ENCODE results near the gene CDH8. TPM values are rescaled to one million over a fixed set of nuclear protein-coding genes. Genes with fewer than 3 reads are reported as not detected.

Gene CDH8
- polyA plus RNA-seq, 3 donors from 2014 or later, result not detected

GRCh38 chr16:62014319-62014923, 21.8 kb downstream of the CDH8 start:
- no peaks in the 10 kb centered on the region for H3K4me1 Mint-ChIP-seq
- H3K27me3 Mint-ChIP-seq (ENCODE audit: low read depth in 3 of 3), result no peaks in the 10 kb centered on the region
- H3K9me3 Mint-ChIP-seq, result peaks cover 0 to 25% (median 8%) of the 10 kb centered on the region in 6 donors
- DNase-seq, result no peak
- no peak overlapping the region for H3K27ac Mint-ChIP-seq
- no peak overlapping the region for H3K4me3 Mint-ChIP-seq
- no peaks in the 10 kb centered on the region for H3K36me3 Mint-ChIP-seq

- no peak overlapping the region for H3K27ac Mint-ChIP-seq
- no peak for DNase-seq
- no peaks in the 10 kb centered on the region for H3K4me1 Mint-ChIP-seq
- no peak overlapping the region for H3K4me3 Mint-ChIP-seq
- H3K27me3 Mint-ChIP-seq (ENCODE audit: low read depth in 3 of 3), result peaks cover 0 to 2% (median 1%) of the 10 kb centered on the region in 3 donors
- peaks cover 4 to 26% (median 16%) of the 10 kb centered on the region in 6 donors for H3K9me3 Mint-ChIP-seq
- no peaks in the 10 kb centered on the region for H3K36me3 Mint-ChIP-seq
These were observed 26.1 kb downstream of the CDH8 start for GRCh38 chr16:62010186-62010585.

DNA sequence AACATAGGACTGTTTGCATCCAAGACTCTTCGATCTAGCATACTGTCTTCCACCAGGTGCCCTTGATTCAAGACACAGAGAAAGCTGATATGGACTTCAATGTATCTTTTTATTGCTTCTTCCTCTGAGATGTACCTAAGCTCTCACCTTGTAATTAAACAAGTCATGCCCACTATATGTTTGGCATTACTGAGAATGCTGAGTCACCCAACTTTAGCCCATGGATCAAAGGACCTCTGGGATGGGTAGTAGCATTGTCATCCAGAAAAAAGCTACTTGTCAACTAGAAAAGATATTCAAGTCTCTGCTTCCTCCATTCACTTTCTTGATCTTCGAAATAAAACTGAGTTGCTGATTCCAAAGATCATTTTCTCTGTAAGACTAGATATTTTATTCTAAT, 37.8 kb downstream of the CDH8 start:
- no peak overlapping the region for H3K4me3 Mint-ChIP-seq
- peaks cover 3 to 42% (median 13%) of the 10 kb centered on the region in 6 donors for H3K9me3 Mint-ChIP-seq
- H3K4me1 Mint-ChIP-seq, result no peaks in the 10 kb centered on the region
- no peak overlapping the region for H3K27ac Mint-ChIP-seq
- H3K27me3 Mint-ChIP-seq (ENCODE audit: low read depth in 3 of 3), result no peaks in the 10 kb centered on the region
- DNase-seq, result no peak
- H3K36me3 Mint-ChIP-seq, result no peaks in the 10 kb centered on the region

DNA sequence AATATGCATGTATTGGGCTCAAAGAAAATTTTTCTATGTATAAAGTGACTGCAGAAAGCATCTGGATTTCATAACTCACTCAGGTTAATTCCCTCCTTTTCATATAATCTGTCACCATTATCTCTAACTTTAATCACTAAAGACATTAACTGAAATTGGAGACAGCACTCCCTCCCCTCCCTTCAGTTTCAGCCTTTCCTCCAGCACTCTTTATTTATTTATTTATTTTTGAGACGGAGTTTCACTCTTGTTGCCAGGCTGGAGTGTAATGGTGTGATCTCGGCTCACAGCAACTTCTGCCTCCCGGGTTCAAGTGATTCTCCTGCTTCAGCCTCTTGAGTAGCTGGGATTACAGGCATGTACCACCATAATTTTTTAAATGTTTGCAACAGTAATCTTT, 43.1 kb downstream of the CDH8 start:
- Mint-ChIP-seq H3K27ac (no peak overlapping the region), H3K4me3 (no peak overlapping the region), H3K27me3 (ENCODE audit: low read depth in 3 of 3) (no peaks in the 10 kb centered on the region), H3K9me3 (peaks cover 6 to 55% (median 22%) of the 10 kb centered on the region in 6 donors), H3K36me3 (no peaks in the 10 kb centered on the region), H3K4me1 (no peaks in the 10 kb centered on the region)
- no peak for DNase-seq

- H3K27ac Mint-ChIP-seq, result no peak overlapping the region
- peaks cover 0 to 3% (median 0%) of the 10 kb centered on the region in 3 donors for H3K27me3 Mint-ChIP-seq (ENCODE audit: low read depth in 3 of 3)
- H3K4me1 Mint-ChIP-seq, result no peaks in the 10 kb centered on the region
- H3K36me3 Mint-ChIP-seq, result no peaks in the 10 kb centered on the region
- H3K4me3 Mint-ChIP-seq, result no peak overlapping the region
- peaks cover 4 to 48% (median 26%) of the 10 kb centered on the region in 6 donors for H3K9me3 Mint-ChIP-seq
- no peak for DNase-seq
These were observed 48.7 kb downstream of the CDH8 start for GRCh38 chr16:61987474-61988012.

DNA sequence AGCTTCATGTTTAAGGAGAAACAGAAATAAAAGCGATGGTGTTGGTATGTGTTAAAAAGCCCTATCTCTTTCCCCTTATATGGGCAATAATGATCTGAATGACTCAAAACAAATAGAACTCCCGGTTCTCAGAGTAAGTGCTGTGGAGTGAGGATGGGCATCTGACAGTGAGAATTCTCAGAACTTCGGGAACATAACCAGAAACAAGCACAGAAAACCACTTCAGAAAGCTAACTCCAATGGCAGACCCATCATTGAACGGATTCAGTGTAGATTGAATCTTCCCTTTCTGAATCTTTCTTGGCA, 67.2 kb downstream of the CDH8 start:
- no peak overlapping the region for H3K4me3 Mint-ChIP-seq
- no peak overlapping the region for H3K27ac Mint-ChIP-seq
- H3K36me3 Mint-ChIP-seq, result peaks cover 0 to 2% (median 0%) of the 10 kb centered on the region in 3 donors
- no peaks in the 10 kb centered on the region for H3K4me1 Mint-ChIP-seq
- H3K9me3 Mint-ChIP-seq, result peaks cover 11 to 66% (median 20%) of the 10 kb centered on the region in 6 donors
- H3K27me3 Mint-ChIP-seq (ENCODE audit: low read depth in 3 of 3), result peaks cover 0 to 2% (median 1%) of the 10 kb centered on the region in 3 donors
- DNase-seq, result no peak

DNA sequence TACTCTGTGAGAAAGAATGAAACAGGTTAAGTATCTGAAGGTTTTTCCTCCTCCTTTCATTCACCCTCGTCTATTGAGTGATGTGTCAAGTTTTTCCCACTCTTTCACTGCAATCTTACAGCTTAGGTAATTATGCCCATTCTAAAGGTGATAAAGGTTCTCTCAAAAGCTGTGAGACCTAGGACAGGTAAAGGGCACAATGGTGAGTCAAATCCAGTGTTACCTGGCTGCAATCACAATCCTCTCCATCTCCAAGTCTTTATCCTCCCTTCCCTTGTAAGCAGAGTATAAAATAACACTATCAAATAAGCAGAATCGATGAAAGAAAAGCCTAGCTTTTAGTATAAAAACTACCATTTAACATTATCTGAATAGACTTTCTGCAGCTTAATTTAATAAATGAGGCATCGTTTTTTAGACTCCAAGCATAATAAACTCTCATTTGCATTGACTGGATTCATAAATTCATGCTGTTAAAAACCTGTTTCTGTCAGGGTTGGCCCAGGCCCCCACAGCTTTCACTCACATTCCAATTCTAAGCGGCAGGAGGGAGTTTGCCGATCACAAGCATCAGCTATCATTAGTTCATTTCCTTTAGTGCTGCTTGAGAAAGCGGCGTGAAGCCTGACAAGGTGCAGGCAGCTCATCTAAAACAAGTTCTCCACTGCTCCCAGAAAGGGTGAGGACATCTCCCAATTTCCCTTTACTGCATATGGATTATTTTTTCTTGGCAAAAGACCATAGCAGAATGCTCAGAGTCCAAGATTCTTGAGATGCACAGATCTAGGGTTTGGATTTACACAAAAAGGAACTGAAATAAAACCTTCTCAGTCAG, 67.8 kb downstream of the CDH8 start:
- Mint-ChIP-seq H3K27me3 (ENCODE audit: low read depth in 3 of 3) (peaks cover 0 to 2% (median 1%) of the 10 kb centered on the region in 3 donors), H3K9me3 (peaks cover 7 to 63% (median 20%) of the 10 kb centered on the region in 6 donors), H3K27ac (no peak overlapping the region), H3K4me3 (no peak overlapping the region), H3K4me1 (no peaks in the 10 kb centered on the region), H3K36me3 (peaks cover 0 to 2% (median 0%) of the 10 kb centered on the region in 3 donors)
- no peak for DNase-seq

DNA sequence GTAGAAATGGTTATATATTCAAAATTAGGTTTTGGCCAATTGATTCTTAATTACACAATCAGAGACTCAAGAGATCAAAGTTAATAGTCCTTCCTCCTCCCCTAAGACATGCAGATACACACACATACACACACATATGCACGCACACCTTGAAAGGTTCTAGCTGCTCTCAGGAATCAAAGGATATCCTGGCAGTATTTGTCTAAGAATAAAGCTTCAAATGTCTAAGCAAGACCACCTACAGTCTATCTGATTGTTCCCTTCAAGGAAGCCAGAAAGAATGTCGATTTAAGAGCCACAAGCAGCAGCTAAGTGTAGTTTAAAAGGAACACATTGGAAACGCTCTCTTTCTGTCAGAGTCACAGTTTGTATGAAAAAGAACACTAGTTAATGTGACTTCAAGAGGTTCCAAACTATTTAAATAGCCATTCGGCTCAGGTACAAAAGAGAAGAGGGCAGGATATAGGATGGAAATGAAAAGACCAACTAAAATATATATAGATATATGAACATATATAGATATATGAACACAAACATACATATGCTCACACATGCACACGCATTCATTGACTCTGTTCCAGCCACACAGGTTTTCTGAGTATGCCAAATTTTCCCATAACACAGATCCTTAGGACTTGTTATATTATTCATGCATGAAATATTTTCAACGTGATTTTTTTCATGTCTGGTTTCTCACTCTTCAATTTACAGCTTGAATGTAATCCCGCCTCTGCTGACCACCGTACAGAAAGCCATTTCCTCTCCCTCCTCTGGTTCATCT, 79.0 kb downstream of the CDH8 start:
- Mint-ChIP-seq H3K27ac (no peak overlapping the region), H3K36me3 (peaks cover 0 to 3% (median 3%) of the 10 kb centered on the region in 3 donors), H3K4me1 (no peaks in the 10 kb centered on the region), H3K9me3 (peaks cover 9 to 25% (median 17%) of the 10 kb centered on the region in 6 donors), H3K27me3 (ENCODE audit: low read depth in 3 of 3) (no peaks in the 10 kb centered on the region), H3K4me3 (no peak overlapping the region)
- no peak for DNase-seq

- H3K4me1 Mint-ChIP-seq, result no peaks in the 10 kb centered on the region
These were observed 83.4 kb downstream of the CDH8 start for GRCh38 chr16:61952841-61953240.

DNA sequence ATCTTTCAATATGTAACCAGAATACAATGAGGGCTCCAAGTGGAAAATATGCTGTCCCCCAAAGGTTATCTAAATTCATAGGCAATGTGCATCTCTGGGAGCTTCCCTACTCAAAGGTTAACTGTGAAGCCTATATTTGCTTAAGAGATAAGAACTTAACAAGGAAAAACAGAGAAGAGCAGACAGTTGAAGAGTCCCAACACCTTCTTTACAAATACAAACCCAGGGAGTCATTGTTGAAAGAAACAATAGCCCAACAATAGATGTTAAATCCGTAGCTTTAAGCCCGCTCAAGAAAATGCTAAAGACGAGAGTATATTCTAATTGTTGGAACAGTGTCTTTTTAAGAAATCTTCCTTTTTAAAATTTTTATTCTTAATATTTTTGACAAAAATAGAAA, 87.8 kb downstream of the CDH8 start:
- no peak overlapping the region for H3K27ac Mint-ChIP-seq
- no peak overlapping the region for H3K4me3 Mint-ChIP-seq
- H3K36me3 Mint-ChIP-seq, result no peaks in the 10 kb centered on the region
- no peak for DNase-seq
- H3K4me1 Mint-ChIP-seq, result no peaks in the 10 kb centered on the region
- peaks cover 0 to 2% (median 0%) of the 10 kb centered on the region in 3 donors for H3K27me3 Mint-ChIP-seq (ENCODE audit: low read depth in 3 of 3)
- H3K9me3 Mint-ChIP-seq, result peaks cover 15 to 53% (median 25%) of the 10 kb centered on the region in 6 donors

More at GRCh38 chr16:61952841-61953240, 83.4 kb downstream of the CDH8 start:
- no peaks in the 10 kb centered on the region for H3K27me3 Mint-ChIP-seq (ENCODE audit: low read depth in 3 of 3)
- no peak overlapping the region for H3K4me3 Mint-ChIP-seq
- H3K36me3 Mint-ChIP-seq, result peaks cover 0 to 3% (median 0%) of the 10 kb centered on the region in 3 donors
- peaks cover 13 to 33% (median 17%) of the 10 kb centered on the region in 6 donors for H3K9me3 Mint-ChIP-seq
- no peak overlapping the region for H3K27ac Mint-ChIP-seq
- no peak for DNase-seq

DNA sequence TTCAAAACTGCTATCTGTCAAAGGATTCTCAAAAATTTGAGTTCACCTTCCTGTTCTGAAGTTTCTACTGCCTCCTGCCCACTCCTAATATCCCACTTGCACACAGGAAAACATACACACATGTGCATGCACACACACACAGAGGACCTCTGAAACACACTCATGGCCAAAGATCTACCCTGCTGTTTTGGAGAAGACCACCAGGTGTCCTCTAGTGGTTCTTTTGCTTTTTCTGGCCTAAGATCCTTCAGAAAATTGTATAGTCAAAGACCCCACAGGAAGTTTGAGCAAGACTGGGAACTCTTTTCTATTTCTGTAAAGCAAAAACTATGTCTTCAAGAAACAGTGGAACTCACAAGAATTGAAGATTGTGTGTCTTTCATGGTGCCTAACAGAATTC, 90.2 kb downstream of the CDH8 start:
- no peak overlapping the region for H3K4me3 Mint-ChIP-seq
- H3K36me3 Mint-ChIP-seq, result peaks cover 0 to 4% (median 0%) of the 10 kb centered on the region in 3 donors
- H3K9me3 Mint-ChIP-seq, result peaks cover 14 to 50% (median 31%) of the 10 kb centered on the region in 6 donors
- H3K27ac Mint-ChIP-seq, result no peak overlapping the region
- no peaks in the 10 kb centered on the region for H3K4me1 Mint-ChIP-seq
- H3K27me3 Mint-ChIP-seq (ENCODE audit: low read depth in 3 of 3), result peaks cover 0 to 2% (median 0%) of the 10 kb centered on the region in 3 donors
- no peak for DNase-seq

- Mint-ChIP-seq H3K36me3 (peaks cover 0 to 4% (median 0%) of the 10 kb centered on the region in 3 donors), H3K9me3 (peaks cover 12 to 52% (median 31%) of the 10 kb centered on the region in 6 donors), H3K4me3 (no peak overlapping the region), H3K27me3 (ENCODE audit: low read depth in 3 of 3) (peaks cover 0 to 2% (median 0%) of the 10 kb centered on the region in 3 donors), H3K4me1 (no peaks in the 10 kb centered on the region), H3K27ac (no peak overlapping the region)
- DNase-seq, result no peak
These were observed 90.7 kb downstream of the CDH8 start for GRCh38 chr16:61945511-61945910.

DNA sequence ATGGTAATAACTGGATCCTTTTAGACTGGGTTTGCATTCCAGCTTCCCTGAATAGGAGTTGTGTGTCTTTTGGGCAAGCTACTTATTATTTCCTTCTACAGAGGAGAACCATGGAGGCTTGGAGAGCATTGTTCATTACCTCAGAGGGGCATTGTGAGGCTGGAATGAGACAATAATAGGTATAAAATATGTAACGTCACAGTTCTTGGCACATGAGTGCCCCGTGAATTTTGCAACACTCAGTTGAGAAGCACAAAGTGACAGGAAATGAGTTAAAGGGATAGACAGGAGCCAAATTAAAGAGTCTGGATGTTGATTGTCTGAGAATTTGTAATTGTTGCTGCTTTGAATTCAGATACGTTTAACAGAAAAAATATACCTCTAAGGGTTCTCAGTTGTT, 92.2 kb downstream of the CDH8 start:
- no peak for DNase-seq
- Mint-ChIP-seq H3K36me3 (peaks cover 0 to 4% (median 0%) of the 10 kb centered on the region in 3 donors), H3K4me3 (no peak overlapping the region), H3K4me1 (no peaks in the 10 kb centered on the region), H3K9me3 (peaks cover 12 to 53% (median 27%) of the 10 kb centered on the region in 6 donors), H3K27me3 (ENCODE audit: low read depth in 3 of 3) (peaks cover 0 to 2% (median 0%) of the 10 kb centered on the region in 3 donors), H3K27ac (no peak overlapping the region)
